Muscle layer of colon (tissue), 2 donors: Measurements from ENCODE around the gene USP48.

Experiments
- H3K27ac ChIP-seq: one replicate; pipeline ENCODE4 v1.7.0; 2013; ENCODE audit warnings: low read depth, mild to moderate bottlenecking, low read length, moderate library complexity
- H3K27me3 ChIP-seq, 2 donors: one replicate each; pipeline ENCODE4 v1.7.0; 2013; ENCODE audit warnings: low read length in 2 of 2, mild to moderate bottlenecking in 2 of 2; ENCODE audit not compliant: insufficient read depth in 2 of 2, control insufficient read depth in 1 of 2
- H3K36me3 ChIP-seq: one replicate; pipeline ENCODE4 v1.7.0; 2013; ENCODE audit warnings: mild to moderate bottlenecking, low read length; ENCODE audit not compliant: insufficient read depth
- H3K4me1 ChIP-seq: one replicate; pipeline ENCODE4 v1.7.0; 2013; ENCODE audit warnings: mild to moderate bottlenecking, low read length; ENCODE audit not compliant: insufficient read depth
- H3K4me3 ChIP-seq, 2 donors: one replicate each; pipeline ENCODE4 v1.7.0; 2013; ENCODE audit warnings: low read length in 2 of 2, low read depth in 1 of 2, mild to moderate bottlenecking in 1 of 2, moderate library complexity in 1 of 2
- H3K9ac ChIP-seq: one replicate; pipeline ENCODE4 v1.7.0; 2013; ENCODE audit warnings: low read length
- H3K9me3 ChIP-seq: one replicate; pipeline ENCODE4 v1.7.0; 2013; ENCODE audit warnings: mild to moderate bottlenecking, low read length
- donor health status: abdominal sarcoma.
- donor health status: Adenocarcinoma of cecum.

The USP48 gene

DNA sequence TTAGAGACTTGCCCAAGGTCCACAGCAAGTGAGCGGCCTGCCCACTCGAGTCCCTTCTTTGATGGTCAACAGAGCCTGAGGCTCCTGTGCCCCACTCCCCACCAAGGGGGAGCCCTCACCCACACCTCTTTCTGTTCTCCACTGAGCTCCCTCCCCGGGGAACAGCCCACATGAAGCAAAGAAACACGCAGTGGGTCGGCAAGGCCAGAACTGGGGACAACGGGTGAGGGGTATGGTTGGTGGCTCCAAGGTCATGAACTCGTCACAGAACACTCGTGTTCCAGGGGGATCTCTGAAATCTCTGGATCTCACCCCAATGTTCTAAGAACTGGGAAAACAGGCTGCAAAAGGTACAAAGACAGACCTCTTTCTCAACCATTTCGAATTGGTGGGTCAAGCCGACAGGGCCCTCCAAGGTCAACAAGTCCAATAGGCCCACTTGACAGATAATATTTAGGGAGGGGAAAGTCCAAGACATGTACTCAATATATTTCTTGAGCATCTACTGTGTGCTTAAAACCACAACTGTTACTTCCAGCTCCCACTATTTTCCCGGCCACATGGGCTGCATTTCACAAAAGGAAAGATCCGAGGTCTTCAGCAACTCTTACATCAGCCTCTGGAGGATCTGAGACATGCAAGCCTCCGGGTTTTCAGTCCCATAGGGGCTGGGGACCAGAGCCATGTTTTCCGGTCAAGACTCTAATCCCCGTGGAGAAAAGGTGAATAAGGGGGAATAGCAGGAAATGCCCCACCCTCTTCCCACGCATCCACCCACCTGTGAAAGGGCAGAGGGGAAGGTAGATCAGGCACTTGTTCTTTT is 112.7 kb downstream of the USP48 start:
- no peak overlapping the region for H3K9ac ChIP-seq
- peak overlapping the region in 1 of 2 donors; percentile 47 for H3K4me3 ChIP-seq
- H3K4me1 ChIP-seq, result peaks cover 32% of the 10 kb centered on the region
- H3K27ac ChIP-seq, result no peak overlapping the region
- peaks cover 33 to 47% of the 10 kb centered on the region in 2 donors for H3K27me3 ChIP-seq
- no peaks in the 10 kb centered on the region for H3K36me3 ChIP-seq
- no peaks in the 10 kb centered on the region for H3K9me3 ChIP-seq

DNA sequence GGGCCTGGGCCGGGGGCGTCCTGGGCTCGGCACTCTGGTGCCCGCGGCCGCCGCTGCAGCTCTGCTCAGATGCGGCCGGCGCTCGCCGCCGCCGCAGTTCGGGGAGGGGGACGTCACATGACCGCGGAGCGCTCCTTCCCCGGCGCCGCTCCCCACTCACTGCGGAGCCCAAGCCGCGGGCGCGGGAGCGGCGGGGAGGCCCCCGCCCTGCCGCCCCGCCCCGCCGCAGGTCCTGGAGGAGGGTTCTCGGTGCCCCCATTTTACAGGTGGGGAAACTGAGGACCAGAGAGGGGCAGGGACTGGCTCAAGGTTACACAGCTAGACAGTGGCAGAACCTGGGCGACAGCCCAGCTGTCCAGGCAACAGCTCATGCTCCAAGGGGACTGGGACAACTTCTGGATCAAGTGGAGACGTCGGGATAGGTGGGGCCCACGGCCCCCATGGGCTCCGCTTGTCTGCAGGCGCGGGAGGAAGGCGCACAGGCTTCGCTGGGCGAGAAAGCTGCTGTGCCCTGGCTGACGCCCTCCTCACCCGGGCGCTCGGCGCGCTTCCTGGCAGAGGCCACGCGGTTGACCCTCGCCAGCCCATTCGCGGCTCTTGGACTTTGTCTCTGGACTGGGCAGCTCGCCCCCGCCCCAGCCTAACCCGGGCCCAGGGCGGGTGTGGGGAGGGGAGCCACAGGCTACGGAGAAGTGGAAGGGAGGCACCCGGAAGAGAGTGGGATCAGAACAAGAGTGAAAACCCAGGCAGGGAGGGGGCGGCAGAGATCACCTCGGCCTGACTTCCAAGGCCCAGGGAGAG is 113.5 kb downstream of the USP48 start, which contains the start of gene RAP1GAP:
Gene RAP1GAP, minus strand, starts transcription at position 100 of the 801 bp plus-strand sequence. CDS start 49,325 bp downstream, outside the sequence.
- Histone ChIP-seq H3K4me3 (peak within 1 kb of the TSS; percentile 8 to 47), H3K36me3 (no peaks in the 10 kb centered on the region), H3K9me3 (no peaks in the 10 kb centered on the region), H3K27ac (no peak within 1 kb of the TSS), H3K27me3 (peaks cover 41 to 47% of the 10 kb centered on the region in 2 donors), H3K4me1 (peaks cover 32% of the 10 kb centered on the region), H3K9ac (no peak within 1 kb of the TSS)

DNA sequence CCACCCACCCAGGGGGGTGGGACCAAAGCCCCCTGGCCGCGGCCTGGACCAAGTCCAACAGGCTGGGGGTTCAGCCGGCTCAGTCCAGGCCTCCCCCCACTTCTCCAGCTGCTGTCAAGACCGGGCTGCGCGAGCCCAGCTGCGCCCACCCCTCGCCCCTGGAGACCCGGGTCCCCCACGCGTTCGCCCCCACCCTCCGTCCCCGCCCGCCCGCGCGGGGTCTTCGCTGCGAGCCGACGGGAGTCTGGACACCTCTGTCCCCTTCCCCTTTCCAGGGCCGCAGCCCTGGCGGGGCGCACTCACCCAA is 114.0 kb downstream of the USP48 start:
- no peak overlapping the region for H3K27ac ChIP-seq
- no peaks in the 10 kb centered on the region for H3K36me3 ChIP-seq
- no peaks in the 10 kb centered on the region for H3K9me3 ChIP-seq
- no peak overlapping the region for H3K9ac ChIP-seq
- H3K4me1 ChIP-seq, result peaks cover 32% of the 10 kb centered on the region
- no peak overlapping the region for H3K4me3 ChIP-seq
- H3K27me3 ChIP-seq, result peaks cover 43 to 47% of the 10 kb centered on the region in 2 donors

DNA sequence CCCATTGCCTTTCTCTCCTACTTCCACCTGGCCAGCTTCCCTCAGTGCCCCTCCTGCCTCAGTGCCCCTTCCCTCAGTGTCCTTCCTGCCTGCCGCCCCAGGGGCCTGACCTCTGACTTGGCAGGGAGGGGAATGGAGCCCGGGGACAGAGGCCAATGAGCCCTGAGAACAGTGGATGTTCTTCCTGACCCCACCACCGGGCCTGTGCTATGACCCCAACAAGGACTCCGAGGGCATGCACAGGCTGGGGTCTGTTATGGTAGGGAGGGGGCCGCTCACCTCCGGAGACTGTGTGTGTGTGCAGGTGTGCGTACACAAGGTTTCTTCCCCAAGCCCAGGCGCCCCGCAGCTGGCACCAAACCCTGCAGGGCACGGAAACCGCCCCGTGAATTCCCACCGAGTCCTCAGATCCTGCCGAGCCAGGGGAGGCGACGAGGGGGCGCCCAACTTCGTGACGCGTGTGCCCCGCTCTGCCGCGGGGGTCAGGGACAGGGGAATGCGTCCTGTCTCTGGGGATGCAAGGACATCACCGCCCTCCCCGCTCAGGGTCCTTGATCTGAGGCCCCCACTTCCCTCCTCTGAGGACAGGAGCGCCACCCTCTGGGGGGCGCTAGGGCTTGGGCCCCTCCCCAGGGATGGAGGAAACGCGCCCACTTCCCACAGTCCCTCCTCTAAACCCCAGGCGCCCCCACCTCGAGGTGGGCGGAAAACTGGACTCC is 114.6 kb downstream of the USP48 start:
- Histone ChIP-seq H3K4me3 (no peak overlapping the region), H3K27me3 (peaks cover 43 to 47% of the 10 kb centered on the region in 2 donors), H3K27ac (no peak overlapping the region), H3K4me1 (peaks cover 27% of the 10 kb centered on the region), H3K9ac (no peak overlapping the region), H3K36me3 (no peaks in the 10 kb centered on the region), H3K9me3 (no peaks in the 10 kb centered on the region)

DNA sequence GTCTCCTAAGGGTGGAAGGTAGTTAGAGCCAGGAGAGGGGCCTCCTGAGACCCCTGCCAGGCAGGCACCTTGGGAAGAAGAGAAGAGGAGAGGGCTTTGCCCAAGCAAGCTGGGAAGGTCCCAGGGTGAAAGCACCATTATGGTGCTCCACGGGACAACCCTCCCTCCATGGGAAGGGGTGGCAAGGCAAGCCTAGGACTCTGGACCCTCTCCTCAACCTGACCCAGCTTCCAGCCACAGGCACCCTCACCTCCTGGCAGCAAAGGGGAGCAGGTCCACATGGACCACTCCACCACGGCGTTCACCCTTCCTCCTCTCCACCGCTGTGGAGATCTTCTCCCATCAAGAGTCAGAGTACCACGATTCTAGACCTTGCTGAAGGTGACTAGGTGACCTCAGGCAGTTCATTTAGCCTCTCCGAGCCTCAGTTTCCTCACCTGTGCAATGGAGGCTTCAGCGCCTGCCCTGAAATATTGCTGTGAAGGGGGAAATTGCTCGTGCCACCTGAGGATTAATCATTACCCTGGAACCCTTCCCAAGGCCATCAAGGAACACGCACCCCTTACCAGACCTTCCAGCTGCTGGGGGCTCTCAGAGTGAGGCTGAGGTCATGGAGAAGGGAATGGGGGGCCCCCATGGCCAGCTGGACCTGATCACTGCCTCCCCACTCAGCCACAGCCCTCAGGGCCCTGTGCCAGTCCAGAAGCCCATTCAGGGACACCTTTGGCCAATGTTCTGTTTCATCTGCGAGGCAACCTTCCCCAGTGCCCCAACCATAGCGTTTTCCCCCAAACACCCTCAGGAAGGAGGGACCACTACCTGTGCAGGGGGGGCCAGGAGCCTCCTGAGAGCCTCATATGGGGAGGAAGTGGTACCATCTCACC is 115.4 kb downstream of the USP48 start:
- no peaks in the 10 kb centered on the region for H3K36me3 ChIP-seq
- no peak overlapping the region for H3K27ac ChIP-seq
- H3K9ac ChIP-seq, result no peak overlapping the region
- no peaks in the 10 kb centered on the region for H3K9me3 ChIP-seq
- no peak overlapping the region for H3K4me3 ChIP-seq
- peaks cover 19% of the 10 kb centered on the region for H3K4me1 ChIP-seq
- peaks cover 43 to 50% of the 10 kb centered on the region in 2 donors for H3K27me3 ChIP-seq

DNA sequence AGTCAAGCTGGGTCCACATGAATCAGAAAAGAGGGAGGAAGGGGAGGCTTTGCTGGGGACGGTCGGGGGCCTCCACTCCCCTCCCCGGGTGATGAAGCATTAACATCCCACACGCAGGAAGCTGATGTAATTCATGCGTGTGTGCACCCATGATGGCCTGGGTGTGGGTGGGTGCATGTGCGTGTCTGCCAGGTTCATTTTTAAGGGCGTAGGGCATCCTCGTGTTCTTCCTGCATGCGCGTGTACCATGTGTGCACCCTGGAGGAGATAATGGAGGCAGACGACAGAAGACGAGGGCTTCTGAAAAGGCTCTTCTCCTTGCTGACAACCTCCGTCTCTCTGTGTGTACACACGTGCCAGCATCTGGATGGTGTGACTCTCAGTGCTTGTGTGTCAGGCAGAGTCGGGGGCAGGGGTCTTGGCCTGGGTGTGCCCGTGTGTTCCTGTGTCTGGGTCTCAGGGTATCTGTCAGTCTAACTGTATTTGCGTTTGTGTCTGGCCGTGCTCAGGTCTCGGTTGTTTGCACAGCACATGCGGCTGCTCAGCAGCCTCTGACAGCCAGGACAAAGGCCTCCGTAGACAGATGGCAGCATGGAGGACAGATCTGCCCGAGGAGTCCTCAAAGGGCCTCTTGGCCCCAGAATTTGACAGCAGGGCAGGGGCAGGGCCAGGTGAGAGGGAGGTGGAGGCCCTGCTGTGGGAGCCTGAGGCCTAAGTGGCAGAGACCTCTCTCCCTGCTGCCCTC is 116.2 kb downstream of the USP48 start:
- Histone ChIP-seq H3K4me3 (no peak overlapping the region), H3K27ac (no peak overlapping the region), H3K4me1 (peaks cover 11% of the 10 kb centered on the region), H3K9me3 (no peaks in the 10 kb centered on the region), H3K36me3 (no peaks in the 10 kb centered on the region), H3K27me3 (peaks cover 43 to 59% of the 10 kb centered on the region in 2 donors), H3K9ac (no peak overlapping the region)

DNA sequence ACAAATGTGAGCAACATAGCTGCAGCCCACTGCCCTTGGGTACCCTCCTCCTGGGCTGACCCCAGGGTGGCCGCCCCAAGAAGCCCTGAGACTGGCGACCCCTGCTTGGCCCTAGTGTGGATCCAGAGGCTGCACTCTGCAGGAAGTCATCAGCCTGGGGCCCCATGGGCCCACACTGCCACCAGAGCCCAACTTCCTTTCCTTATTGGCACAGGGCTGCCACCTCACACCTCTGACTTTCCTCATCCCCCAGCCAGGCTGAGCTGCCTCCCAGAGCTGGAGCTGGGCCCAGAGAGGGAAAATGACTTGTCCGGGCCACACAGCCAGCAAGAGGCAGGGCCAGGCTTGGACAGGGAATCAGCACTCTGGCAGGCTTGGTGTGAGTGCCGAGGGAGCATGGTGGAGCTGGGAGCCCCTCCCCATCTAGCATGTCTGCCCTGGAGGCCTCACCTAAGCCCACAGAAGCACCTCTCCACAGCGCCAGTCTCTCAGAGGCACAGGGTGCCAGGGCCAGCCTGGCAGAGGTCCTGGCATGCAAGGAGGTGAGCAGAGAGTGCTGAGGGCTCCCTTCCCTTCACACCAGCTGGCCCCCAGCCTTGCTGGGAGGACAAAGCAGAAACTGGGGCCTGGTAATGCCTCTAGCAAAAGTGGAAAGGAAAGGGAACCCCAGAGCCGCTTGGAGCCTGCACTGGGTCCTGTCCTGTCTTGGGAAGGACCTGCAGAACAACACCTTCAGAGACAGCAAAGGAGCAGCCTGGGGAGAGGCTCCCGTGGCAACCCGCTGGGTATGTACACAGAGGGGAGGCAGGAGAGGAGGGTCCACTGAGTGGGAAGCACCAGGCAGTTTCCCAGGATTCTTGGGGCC is 117.0 kb downstream of the USP48 start:
- no peak overlapping the region for H3K27ac ChIP-seq
- H3K9ac ChIP-seq, result no peak overlapping the region
- H3K4me1 ChIP-seq, result peaks cover 7% of the 10 kb centered on the region
- H3K4me3 ChIP-seq, result no peak overlapping the region
- no peaks in the 10 kb centered on the region for H3K36me3 ChIP-seq
- peaks cover 43 to 59% of the 10 kb centered on the region in 2 donors for H3K27me3 ChIP-seq
- no peaks in the 10 kb centered on the region for H3K9me3 ChIP-seq

DNA sequence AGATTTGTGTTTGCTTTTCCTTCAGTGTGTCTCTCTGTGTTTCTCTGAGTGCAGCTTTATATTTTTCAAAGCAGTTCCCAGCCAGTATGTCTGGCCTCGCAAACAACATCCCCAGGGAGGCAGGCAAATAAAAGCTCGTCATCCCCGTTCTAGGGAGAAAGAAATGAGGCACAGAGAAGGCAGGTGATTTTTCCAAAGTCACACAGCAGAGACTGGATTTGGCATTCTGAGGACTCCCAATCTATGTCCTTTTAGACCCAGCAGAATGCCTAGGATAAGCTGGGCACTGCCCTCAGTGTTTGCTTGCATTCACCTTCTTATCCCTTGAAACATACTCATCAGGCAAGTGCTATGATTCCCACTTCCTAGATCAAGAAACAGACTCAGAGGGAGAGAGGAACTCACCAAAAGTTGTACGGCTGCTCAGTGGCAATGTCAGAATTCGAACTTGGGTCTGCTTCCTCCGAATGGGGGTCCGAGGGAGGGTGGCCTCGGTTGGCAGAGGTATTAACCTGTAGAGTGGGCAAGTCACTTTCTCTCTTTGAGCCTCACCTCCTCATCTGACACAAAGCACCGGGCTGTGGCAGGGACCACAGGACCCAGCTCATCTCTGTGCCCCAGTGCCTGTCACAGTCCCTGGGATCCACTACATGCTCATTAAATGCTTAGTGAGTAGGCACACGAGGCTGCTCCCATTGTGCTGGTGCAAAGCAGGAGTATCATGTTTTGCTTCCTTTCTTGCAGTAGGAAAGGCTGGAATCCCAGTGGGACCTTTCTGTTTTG is 118.0 kb downstream of the USP48 start:
- no peak overlapping the region for H3K9ac ChIP-seq
- peaks cover 41 to 58% of the 10 kb centered on the region in 2 donors for H3K27me3 ChIP-seq
- peaks cover 7% of the 10 kb centered on the region for H3K4me1 ChIP-seq
- no peak overlapping the region for H3K27ac ChIP-seq
- no peaks in the 10 kb centered on the region for H3K36me3 ChIP-seq
- no peak overlapping the region for H3K4me3 ChIP-seq
- H3K9me3 ChIP-seq, result no peaks in the 10 kb centered on the region
